OCI-LY7 (cell line): ENCODE measurements around the gene PABPN1L. TPM values are rescaled to one million over a fixed set of nuclear protein-coding genes. Genes with fewer than 3 reads are reported as not detected.
"Not testable (repeated sequence)": the region's sequence is repeated elsewhere in the genome, so short reads cannot be mapped to it uniquely, and the experiment has no call there.

ENCODE experiments used
- BruUV-seq: library from RNA; stranded (reverse); fragments of 400-500 nt; replicated peaks from 2 replicates; lab custom pipeline; 2021; lab: Mats Ljungman, UMichigan
- CTCF ChIA-PET: fragments of 300-600 bp; sonication (Branson Sonifier 250); formaldehyde crosslinking; loops from one replicate; lab custom pipeline; 2022; ENCODE audit warnings: antibody characterized with exemption; ENCODE audit not compliant: unreplicated experiment; lab: Charles Lee
- POLR2A ChIA-PET: fragments of 300-600 bp; sonication (Branson Sonifier 250); formaldehyde crosslinking; loops from one replicate; lab custom pipeline; 2022; ENCODE audit warnings: antibody characterized with exemption; lab: Charles Lee
- DNase-seq: peaks from one replicate; pipeline ENCODE4 v3.0.0-alpha.2; 2015; ENCODE audit warnings: low spot score
- H2AFZ ChIP-seq: fragments of 200-600 bp; sonication (generic), shearing (Covaris generic); 2 replicates; pipeline ENCODE4 v1.6.1; 2014; ENCODE audit warnings: mild to moderate bottlenecking, antibody characterized with exemption, low read length, moderate library complexity
- H3K27ac ChIP-seq: fragments of 200-600 bp; sonication (generic); 2 replicates; pipeline ENCODE4 v1.5.1; 2014; ENCODE audit warnings: mixed run types, low read depth, mild to moderate bottlenecking, moderate library complexity, low read length, inconsistent platforms; ENCODE audit not compliant: poor library complexity, severe bottlenecking
- H3K36me3 ChIP-seq: fragments of 200-600 bp; sonication (generic); 2 replicates; pipeline ENCODE4 v1.6.1; 2014; ENCODE audit warnings: mild to moderate bottlenecking, antibody characterized with exemption, low read length, moderate library complexity, mixed read lengths; ENCODE audit not compliant: insufficient read depth
- H3K4me1 ChIP-seq: fragments of 200-600 bp; sonication (generic); 2 replicates; pipeline ENCODE4 v1.5.1; 2014; ENCODE audit warnings: mild to moderate bottlenecking, low read length; ENCODE audit not compliant: insufficient read depth, poor library complexity, severe bottlenecking
- H3K4me2 ChIP-seq: fragments of 200-600 bp; sonication (generic); 2 replicates; pipeline ENCODE4 v1.6.1; 2014; ENCODE audit warnings: mild to moderate bottlenecking, low read length
- H3K4me3 ChIP-seq: fragments of 200-600 bp; sonication (generic); 2 replicates; pipeline ENCODE4 v1.5.1; 2014; ENCODE audit warnings: mild to moderate bottlenecking, low read depth, low read length; ENCODE audit not compliant: poor library complexity, severe bottlenecking
- H3K79me2 ChIP-seq: fragments of 200-600 bp; sonication (generic); 2 replicates; pipeline ENCODE4 v1.6.1; 2016; ENCODE audit warnings: low read depth, mild to moderate bottlenecking, low read length, moderate library complexity, mixed read lengths; ENCODE audit not compliant: insufficient read depth
- H3K9me2 ChIP-seq: fragments of 200-600 bp; sonication (generic); 2 replicates; pipeline ENCODE4 v1.6.1; 2016; ENCODE audit warnings: mild to moderate bottlenecking, low read length, mixed read lengths; ENCODE audit not compliant: insufficient read depth
- H3K9me3 ChIP-seq: fragments of 200-600 bp; sonication (generic); 2 replicates; pipeline ENCODE4 v1.6.1; 2014; ENCODE audit warnings: mild to moderate bottlenecking, mixed run types, low read length, mixed read lengths
- H4K20me1 ChIP-seq: fragments of 200-600 bp; sonication (generic); 2 replicates; pipeline ENCODE4 v1.6.1; 2014; ENCODE audit warnings: mild to moderate bottlenecking, antibody characterized with exemption, low read length, moderate library complexity, mixed read lengths; ENCODE audit not compliant: insufficient read depth
- EZH2phosphoT487 ChIP-seq: fragments of 200-600 bp; sonication (generic); IDR thresholded peaks from 2 replicates; pipeline ENCODE4 v1.6.1; 2018; ENCODE audit warnings: low read depth, borderline replicate concordance, mild to moderate bottlenecking, mixed run types, antibody characterized with exemption, low read length, moderate library complexity, mixed read lengths
- intact Hi-C: fragments of 100-400 bp; cut with micrococcal nuclease; formaldehyde crosslinking; loops from one replicate; pipeline ENCODE4 v1.10.0; 2022; ENCODE audit not compliant: unreplicated experiment
- total RNA-seq, 2 experiments: library from RNA; depleted of rRNA in 1 of 2; stranded (reverse); fragments of >200 nt in 1 of 2; shearing (Covaris generic) in 1 of 2; gene quantifications; 2 replicates each; pipeline ENCODE4 v1.2.3, GENCODE V29; 2014 to 2022
- TF ChIP-seq, protein P1 (sequence below): fragments of 200-600 bp; sonication (generic); conservative IDR thresholded peaks from 2 replicates; pipeline ENCODE4 v1.5.1; 2014; ENCODE audit warnings: mild to moderate bottlenecking, antibody characterized with exemption, low read length, moderate library complexity, mixed read lengths

PABPN1L gene
- total RNA-seq, 2 experiments from 2014 or later, result 0.38 TPM; not detected in 1

DNA sequence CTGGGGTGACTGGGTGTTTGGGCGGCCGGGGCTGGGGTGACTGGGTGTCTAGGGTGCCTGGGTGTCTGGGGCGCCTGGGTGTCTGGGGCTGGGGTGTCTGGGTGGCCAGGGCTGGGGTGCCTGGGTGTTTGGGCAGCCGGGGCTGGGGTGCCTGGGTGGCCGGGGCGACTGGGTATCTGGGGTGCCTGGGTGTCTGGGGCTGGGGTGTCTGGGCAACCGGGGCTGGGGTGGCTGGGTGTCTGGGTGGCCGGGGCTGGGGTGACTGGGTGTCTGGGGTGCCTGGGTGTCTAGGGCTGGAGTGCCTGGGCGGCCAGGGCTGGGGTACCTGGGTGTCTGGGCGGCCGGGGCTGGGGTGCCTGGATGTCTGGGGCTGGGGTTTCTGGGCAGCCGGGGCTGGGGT, 41.3 kb downstream of the PABPN1L start:
- H3K9me3 ChIP-seq, result no peaks in the 10 kb centered on the region
- no TSS peak for BruUV-seq
- no peaks in the 10 kb centered on the region for H3K79me2 ChIP-seq
- H2AFZ ChIP-seq, result no peak overlapping the region
- no peaks in the 10 kb centered on the region for H3K4me1 ChIP-seq
- POLR2A ChIA-PET, result interaction anchor here (0.6 kb wide), 1 partner anchor 161 kb away, joined by 3 read pairs; no protein-coding TSS in a partner anchor
- no peaks in the 10 kb centered on the region for H4K20me1 ChIP-seq
- TF ChIP-seq, protein P1, sequence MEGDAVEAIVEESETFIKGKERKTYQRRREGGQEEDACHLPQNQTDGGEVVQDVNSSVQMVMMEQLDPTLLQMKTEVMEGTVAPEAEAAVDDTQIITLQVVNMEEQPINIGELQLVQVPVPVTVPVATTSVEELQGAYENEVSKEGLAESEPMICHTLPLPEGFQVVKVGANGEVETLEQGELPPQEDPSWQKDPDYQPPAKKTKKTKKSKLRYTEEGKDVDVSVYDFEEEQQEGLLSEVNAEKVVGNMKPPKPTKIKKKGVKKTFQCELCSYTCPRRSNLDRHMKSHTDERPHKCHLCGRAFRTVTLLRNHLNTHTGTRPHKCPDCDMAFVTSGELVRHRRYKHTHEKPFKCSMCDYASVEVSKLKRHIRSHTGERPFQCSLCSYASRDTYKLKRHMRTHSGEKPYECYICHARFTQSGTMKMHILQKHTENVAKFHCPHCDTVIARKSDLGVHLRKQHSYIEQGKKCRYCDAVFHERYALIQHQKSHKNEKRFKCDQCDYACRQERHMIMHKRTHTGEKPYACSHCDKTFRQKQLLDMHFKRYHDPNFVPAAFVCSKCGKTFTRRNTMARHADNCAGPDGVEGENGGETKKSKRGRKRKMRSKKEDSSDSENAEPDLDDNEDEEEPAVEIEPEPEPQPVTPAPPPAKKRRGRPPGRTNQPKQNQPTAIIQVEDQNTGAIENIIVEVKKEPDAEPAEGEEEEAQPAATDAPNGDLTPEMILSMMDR, result no peak
- no peak for TF ChIP-seq EZH2phosphoT487
- CTCF ChIA-PET, result no interaction called here
- H3K36me3 ChIP-seq, result no peaks in the 10 kb centered on the region
- H3K9me2 ChIP-seq, result no peaks in the 10 kb centered on the region
- no peak for DNase-seq
- no peak overlapping the region for H3K4me2 ChIP-seq
- no peak overlapping the region for H3K4me3 ChIP-seq
- intact Hi-C loops, result no loop called here
- no peak overlapping the region for H3K27ac ChIP-seq

DNA sequence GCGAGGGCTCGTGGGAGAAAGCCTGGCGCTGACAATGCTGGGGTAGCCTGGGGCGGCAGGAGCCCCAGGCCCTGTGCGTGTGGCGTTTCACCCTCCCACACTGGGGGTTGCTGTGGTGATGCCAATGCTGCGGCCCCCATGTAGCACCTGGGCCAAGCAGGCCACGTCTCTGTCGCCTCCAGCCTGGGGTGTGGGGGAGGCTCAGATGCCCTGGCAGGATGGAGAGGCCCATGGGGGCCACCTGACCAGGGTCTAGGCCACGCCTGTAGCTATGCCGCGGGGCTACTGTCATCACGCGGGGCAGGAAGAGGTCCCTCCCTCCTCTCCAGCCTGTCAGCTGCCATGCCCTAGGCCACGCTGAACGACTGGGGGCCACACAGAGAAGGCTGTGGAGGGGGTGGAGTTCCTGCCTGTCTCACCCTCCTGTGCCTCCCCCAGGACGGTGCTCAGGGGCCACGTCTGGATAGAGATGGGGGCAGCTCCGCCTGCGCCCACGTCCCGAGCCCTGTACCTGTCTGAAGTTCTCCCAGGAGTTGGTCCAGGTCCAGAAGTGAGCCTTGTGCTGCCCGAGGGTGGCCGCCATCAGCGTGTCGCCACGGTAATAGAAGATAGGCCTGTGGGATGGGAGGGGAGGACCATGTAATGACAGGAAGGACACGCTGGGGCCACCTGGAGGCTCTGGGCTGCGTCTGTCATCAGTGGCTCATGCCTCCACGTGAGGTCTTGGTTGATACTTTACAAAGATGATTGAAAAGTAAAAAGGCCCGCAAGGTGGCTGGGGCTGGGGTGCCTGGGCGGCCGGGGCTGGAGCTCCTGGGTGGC, 42.0 kb downstream of the PABPN1L start:
- H2AFZ ChIP-seq, result no peak overlapping the region
- no peak overlapping the region for H3K27ac ChIP-seq
- no peak for DNase-seq
- no peaks in the 10 kb centered on the region for H3K79me2 ChIP-seq
- H4K20me1 ChIP-seq, result no peaks in the 10 kb centered on the region
- TF ChIP-seq EZH2phosphoT487, result no peak
- TF ChIP-seq, protein P1, result no peak
- ChIA-PET CTCF (no interaction called here), POLR2A (interaction anchor here (0.6 kb wide), 1 partner anchor 160 kb away, joined by 3 read pairs; no protein-coding TSS in a partner anchor)
- H3K4me3 ChIP-seq, result no peak overlapping the region
- H3K4me1 ChIP-seq, result no peaks in the 10 kb centered on the region
- no TSS peak for BruUV-seq
- H3K9me2 ChIP-seq, result no peaks in the 10 kb centered on the region
- no peaks in the 10 kb centered on the region for H3K36me3 ChIP-seq
- intact Hi-C loops, result no loop called here
- no peaks in the 10 kb centered on the region for H3K9me3 ChIP-seq
- H3K4me2 ChIP-seq, result no peak overlapping the region

DNA sequence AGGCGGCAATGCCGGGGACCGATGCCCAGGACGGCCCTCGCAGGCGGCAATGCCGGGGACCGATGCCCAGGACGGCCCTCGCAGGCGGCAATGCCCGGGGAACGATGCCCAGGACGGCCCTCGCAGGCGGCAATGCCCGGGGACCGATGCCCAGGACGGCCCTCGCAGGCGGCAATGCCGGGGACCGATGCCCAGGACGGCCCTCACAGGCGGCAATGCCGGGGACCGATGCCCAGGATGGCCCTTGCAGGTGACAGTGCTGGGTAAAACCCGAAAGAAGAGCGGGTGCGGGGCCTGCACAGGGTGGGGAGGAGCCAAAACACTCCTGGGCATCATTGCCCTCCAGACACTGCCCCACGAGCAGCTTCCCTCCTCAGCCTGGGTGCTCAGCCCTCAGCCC, 42.8 kb downstream of the PABPN1L start:
- CTCF ChIA-PET, POLR2A ChIA-PET, H3K9me3 ChIP-seq, H3K27ac ChIP-seq, H3K9me2 ChIP-seq, DNase-seq, H3K4me3 ChIP-seq, H3K4me2 ChIP-seq, H3K79me2 ChIP-seq, BruUV-seq, H2AFZ ChIP-seq, intact Hi-C loops, H3K4me1 ChIP-seq, H3K36me3 ChIP-seq, H4K20me1 ChIP-seq: not testable (repeated sequence)
